Astrocyte (in vitro differentiated cells and primary cell): ENCODE measurements around the gene CTNNA2. TPM values are rescaled to one million over a fixed set of nuclear protein-coding genes. Genes with fewer than 3 reads are reported as not detected.

Source experiments
- DNase-seq: peaks from one replicate; pipeline ENCODE4 v3.0.0-alpha.2; 2010; ENCODE audit warnings: low read depth
- FAIRE-seq: peaks from 2 replicates; lab custom pipeline; 2011; peaks lifted over from hg19 to GRCh38; lab: Jason Lieb, UNC
- H2AFZ ChIP-seq: 2 replicates; pipeline ENCODE4 v1.6.0; 2012; ENCODE audit warnings: low read depth, low read length, inconsistent platforms
- H3K27ac ChIP-seq: 2 replicates; pipeline ENCODE4 v1.5.1; 2011; ENCODE audit warnings: low read depth, low read length, inconsistent platforms
- H3K27me3 ChIP-seq: 2 replicates; pipeline ENCODE4 v1.6.0; 2011; ENCODE audit warnings: low read length, inconsistent platforms; ENCODE audit not compliant: insufficient read depth
- H3K36me3 ChIP-seq: 2 replicates; pipeline ENCODE4 v1.5.1; 2011; ENCODE audit warnings: low read length, inconsistent platforms; ENCODE audit not compliant: insufficient read depth
- H3K4me1 ChIP-seq: 2 replicates; pipeline ENCODE4 v1.5.1; 2011; ENCODE audit warnings: low read length, inconsistent platforms; ENCODE audit not compliant: insufficient read depth
- H3K4me2 ChIP-seq: 2 replicates; pipeline ENCODE4 v1.6.0; 2012; ENCODE audit warnings: low read length, inconsistent platforms
- H3K4me3 ChIP-seq: 2 replicates; pipeline ENCODE4 v1.5.1; 2011; ENCODE audit warnings: low read depth, mild to moderate bottlenecking, low read length, inconsistent platforms; ENCODE audit not compliant: insufficient read depth
- H3K79me2 ChIP-seq: 2 replicates; pipeline ENCODE4 v1.6.0; 2012; ENCODE audit warnings: mild to moderate bottlenecking, low read length, inconsistent platforms; ENCODE audit not compliant: insufficient read depth
- H3K9ac ChIP-seq: 2 replicates; pipeline ENCODE4 v1.6.0; 2012; ENCODE audit warnings: mild to moderate bottlenecking, low read length, inconsistent platforms
- H3K9me3 ChIP-seq: 2 replicates; pipeline ENCODE4 v1.5.1; 2012; ENCODE audit warnings: low read depth, mild to moderate bottlenecking, low read length, inconsistent platforms; ENCODE audit not compliant: insufficient read depth
- H4K20me1 ChIP-seq: 2 replicates; pipeline ENCODE4 v1.6.0; 2012; ENCODE audit warnings: low read length, inconsistent platforms; ENCODE audit not compliant: insufficient read depth
- H3K27ac Mint-ChIP-seq: one replicate; pipeline ENCODE4 v1.8.0; 2021; ENCODE audit warnings: mild to moderate bottlenecking, mixed read lengths; ENCODE audit not compliant: unreplicated experiment
- H3K27me3 Mint-ChIP-seq: one replicate; pipeline ENCODE4 v1.8.0; 2021; ENCODE audit warnings: low read depth, mixed read lengths; ENCODE audit not compliant: unreplicated experiment
- H3K36me3 Mint-ChIP-seq: one replicate; pipeline ENCODE4 v1.8.0; 2021; ENCODE audit warnings: low read depth, mixed read lengths; ENCODE audit not compliant: unreplicated experiment
- H3K4me1 Mint-ChIP-seq: one replicate; pipeline ENCODE4 v1.8.0; 2021; ENCODE audit warnings: low read depth, mixed read lengths; ENCODE audit not compliant: unreplicated experiment
- H3K4me3 Mint-ChIP-seq: one replicate; pipeline ENCODE4 v1.8.0; 2021; ENCODE audit warnings: mild to moderate bottlenecking, moderate library complexity, mixed read lengths; ENCODE audit not compliant: unreplicated experiment
- H3K9me3 Mint-ChIP-seq: one replicate; pipeline ENCODE4 v1.8.0; 2021; ENCODE audit warnings: mild to moderate bottlenecking, mixed read lengths; ENCODE audit not compliant: unreplicated experiment
- EZH2 ChIP-seq: IDR thresholded peaks from 2 replicates; pipeline ENCODE4 v1.6.1; 2012; ENCODE audit warnings: mild to moderate bottlenecking, low read length, inconsistent platforms; ENCODE audit not compliant: insufficient read depth
- total RNA-seq: library from RNA; stranded (reverse); gene quantifications from 2 replicates; pipeline ENCODE4 v1.2.1, GENCODE V29; 2021
- TF ChIP-seq, protein P1 (sequence below): IDR thresholded peaks from 2 replicates; pipeline ENCODE4 v1.5.1; 2011; ENCODE audit warnings: low read depth, mild to moderate bottlenecking, inconsistent platforms, low read length, moderate library complexity; ENCODE audit not compliant: insufficient read depth

The CTNNA2 gene
- total RNA-seq, 1 donor from 2014 or later = 3.9 TPM

DNA sequence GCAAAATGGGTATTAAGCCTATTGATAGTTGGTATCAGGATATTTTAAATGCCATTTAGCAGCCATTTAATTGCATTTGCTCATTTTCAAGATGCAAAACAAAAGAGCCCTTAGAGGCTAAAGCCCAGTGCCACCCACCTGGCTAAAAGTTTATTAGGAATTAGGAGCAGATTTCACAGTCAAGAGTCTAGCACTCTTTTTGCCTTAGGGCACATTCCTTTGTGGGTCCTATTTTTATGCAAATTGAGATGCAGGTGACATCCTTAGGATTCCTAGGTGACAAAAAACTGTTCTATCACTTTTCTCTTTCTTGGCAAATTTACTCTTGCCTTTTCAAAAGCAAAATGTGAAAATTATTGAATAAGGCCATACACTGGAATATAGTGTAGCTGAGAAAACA, 42.0 kb downstream of the CTNNA2 start:
- TF ChIP-seq EZH2 = no peak
- TF ChIP-seq, protein P1, sequence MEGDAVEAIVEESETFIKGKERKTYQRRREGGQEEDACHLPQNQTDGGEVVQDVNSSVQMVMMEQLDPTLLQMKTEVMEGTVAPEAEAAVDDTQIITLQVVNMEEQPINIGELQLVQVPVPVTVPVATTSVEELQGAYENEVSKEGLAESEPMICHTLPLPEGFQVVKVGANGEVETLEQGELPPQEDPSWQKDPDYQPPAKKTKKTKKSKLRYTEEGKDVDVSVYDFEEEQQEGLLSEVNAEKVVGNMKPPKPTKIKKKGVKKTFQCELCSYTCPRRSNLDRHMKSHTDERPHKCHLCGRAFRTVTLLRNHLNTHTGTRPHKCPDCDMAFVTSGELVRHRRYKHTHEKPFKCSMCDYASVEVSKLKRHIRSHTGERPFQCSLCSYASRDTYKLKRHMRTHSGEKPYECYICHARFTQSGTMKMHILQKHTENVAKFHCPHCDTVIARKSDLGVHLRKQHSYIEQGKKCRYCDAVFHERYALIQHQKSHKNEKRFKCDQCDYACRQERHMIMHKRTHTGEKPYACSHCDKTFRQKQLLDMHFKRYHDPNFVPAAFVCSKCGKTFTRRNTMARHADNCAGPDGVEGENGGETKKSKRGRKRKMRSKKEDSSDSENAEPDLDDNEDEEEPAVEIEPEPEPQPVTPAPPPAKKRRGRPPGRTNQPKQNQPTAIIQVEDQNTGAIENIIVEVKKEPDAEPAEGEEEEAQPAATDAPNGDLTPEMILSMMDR = no peak
- Mint-ChIP-seq H3K9me3 (peaks cover 26% of the 10 kb centered on the region), H3K4me1 (no peaks in the 10 kb centered on the region), H3K27ac (no peak overlapping the region), H3K36me3 (peaks cover 11% of the 10 kb centered on the region), H3K27me3 (no peaks in the 10 kb centered on the region), H3K4me3 (no peak overlapping the region)
- Histone ChIP-seq H2AFZ (no peak overlapping the region), H3K4me3 (no peak overlapping the region), H3K27me3 (no peaks in the 10 kb centered on the region), H3K4me1 (no peaks in the 10 kb centered on the region), H3K27ac (no peak overlapping the region), H3K79me2 (no peaks in the 10 kb centered on the region), H4K20me1 (no peaks in the 10 kb centered on the region), H3K9me3 (no peaks in the 10 kb centered on the region), H3K36me3 (no peaks in the 10 kb centered on the region), H3K9ac (no peak overlapping the region), H3K4me2 (no peak overlapping the region)
- DNase-seq (no peak), FAIRE-seq (no peak)

DNA sequence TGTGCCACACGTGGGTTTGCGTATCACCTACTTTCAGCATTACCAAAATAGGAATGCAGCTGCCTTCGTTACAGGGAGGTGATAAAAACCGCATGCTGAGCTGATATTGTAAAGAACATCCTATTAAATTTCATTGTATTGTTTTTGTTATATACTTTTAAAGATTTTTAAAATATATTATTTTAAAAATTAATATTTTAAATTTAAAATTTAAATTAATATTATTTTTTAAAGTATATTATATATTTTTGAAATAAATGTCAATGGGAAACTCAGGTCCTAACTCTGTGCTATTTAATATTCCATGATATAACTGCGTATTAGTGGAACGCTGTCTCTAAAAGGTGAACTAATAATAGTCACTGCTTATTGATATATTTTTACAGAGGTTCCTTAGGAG, 51.2 kb downstream of the CTNNA2 start:
- Histone ChIP-seq H3K27ac (no peak overlapping the region), H2AFZ (no peak overlapping the region), H3K79me2 (no peaks in the 10 kb centered on the region), H4K20me1 (no peaks in the 10 kb centered on the region), H3K9ac (no peak overlapping the region), H3K27me3 (no peaks in the 10 kb centered on the region), H3K4me2 (no peak overlapping the region), H3K4me1 (no peaks in the 10 kb centered on the region), H3K4me3 (no peak overlapping the region), H3K9me3 (no peaks in the 10 kb centered on the region), H3K36me3 (no peaks in the 10 kb centered on the region)
- no peak overlapping the region for H3K27ac Mint-ChIP-seq
- H3K4me3 Mint-ChIP-seq = no peak overlapping the region
- no peaks in the 10 kb centered on the region for H3K4me1 Mint-ChIP-seq
- H3K36me3 Mint-ChIP-seq = no peaks in the 10 kb centered on the region
- FAIRE-seq = no peak
- H3K27me3 Mint-ChIP-seq = no peaks in the 10 kb centered on the region
- no peak for TF ChIP-seq EZH2
- TF ChIP-seq, protein P1 = no peak
- DNase-seq = no peak
- no peaks in the 10 kb centered on the region for H3K9me3 Mint-ChIP-seq

DNA sequence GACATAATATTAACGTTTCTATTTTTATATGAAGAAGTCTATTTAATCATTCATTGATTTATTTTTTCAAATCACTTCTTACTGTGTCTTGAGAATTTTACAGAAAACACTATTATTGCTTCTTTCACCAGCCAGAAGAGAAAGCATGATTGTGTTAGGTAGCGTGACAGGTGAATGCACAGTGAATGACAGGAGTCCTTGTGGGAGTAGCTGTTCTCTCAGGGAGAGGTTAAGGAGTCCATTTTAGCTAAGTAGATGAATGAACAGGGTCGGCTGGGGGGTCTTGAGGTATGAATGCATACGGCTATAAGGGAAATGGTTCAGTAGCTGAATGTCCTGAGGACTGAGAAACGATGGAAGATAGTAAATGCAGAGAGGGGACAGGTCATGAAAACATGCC, 56.2 kb downstream of the CTNNA2 start:
- no peaks in the 10 kb centered on the region for H3K79me2 ChIP-seq
- H3K27ac ChIP-seq = no peak overlapping the region
- H3K4me3 ChIP-seq = no peak overlapping the region
- no peak for TF ChIP-seq EZH2
- TF ChIP-seq, protein P1 = no peak
- no peaks in the 10 kb centered on the region for H4K20me1 ChIP-seq
- H3K4me2 ChIP-seq = no peak overlapping the region
- Mint-ChIP-seq H3K4me3 (no peak overlapping the region), H3K4me1 (no peaks in the 10 kb centered on the region), H3K9me3 (no peaks in the 10 kb centered on the region), H3K36me3 (no peaks in the 10 kb centered on the region), H3K27me3 (no peaks in the 10 kb centered on the region), H3K27ac (no peak overlapping the region)
- FAIRE-seq (no peak), DNase-seq (no peak)
- no peaks in the 10 kb centered on the region for H3K4me1 ChIP-seq
- no peak overlapping the region for H2AFZ ChIP-seq
- H3K36me3 ChIP-seq = no peaks in the 10 kb centered on the region
- no peak overlapping the region for H3K9ac ChIP-seq
- H3K27me3 ChIP-seq = no peaks in the 10 kb centered on the region
- H3K9me3 ChIP-seq = no peaks in the 10 kb centered on the region
